Measurements from ENCODE around the gene CAMK1D.

GRCh38 chr10:12540341-12540781 lies 191.0 kb downstream of the CAMK1D start:
- TF ChIP-seq CTCF (IDR thresholded peaks at IDR 0.05), result no peak
- no peak for TF ChIP-seq POLR2A (IDR thresholded peaks at IDR 0.05)

All from testis (tissue), 2 donors.